ENCODE measurements around the gene PALLD.

Gene PALLD

GRCh38 chr4:168566726-168567125, 69.9 kb downstream of the PALLD start:
- DNase-seq (ENCODE audit: low spot score), result no peak
- in situ Hi-C loops (cut with MboI; ENCODE audit: low sequenced_read_pairs, unreplicated experiment), result no loop called here
- no peak for TF ChIP-seq CTCF (IDR thresholded peaks at IDR 0.05; ENCODE audit: borderline replicate concordance, control extremely low read depth, extremely low read depth, insufficient read depth, missing control alignments)

- no peak for DNase-seq (ENCODE audit: low spot score)
- in situ Hi-C loops (cut with MboI; ENCODE audit: low sequenced_read_pairs, unreplicated experiment), result no loop called here
These were observed 72.4 kb downstream of the PALLD start for GRCh38 chr4:168569066-168569930.

GRCh38 chr4:168569931-168570276, 73.1 kb downstream of the PALLD start:
- in situ Hi-C loops (cut with MboI; ENCODE audit: low sequenced_read_pairs, unreplicated experiment), result no loop called here
- TF ChIP-seq CTCF (IDR thresholded peaks at IDR 0.05; ENCODE audit: borderline replicate concordance, control extremely low read depth, extremely low read depth, insufficient read depth, missing control alignments), result no peak
- no peak for DNase-seq (ENCODE audit: low spot score)

More at GRCh38 chr4:168569066-168569930, 72.4 kb downstream of the PALLD start:
- no peak for TF ChIP-seq CTCF (IDR thresholded peaks at IDR 0.05; ENCODE audit: borderline replicate concordance, control extremely low read depth, extremely low read depth, insufficient read depth, missing control alignments)

- TF ChIP-seq CTCF (IDR thresholded peaks at IDR 0.05; ENCODE audit: borderline replicate concordance, control extremely low read depth, extremely low read depth, insufficient read depth, missing control alignments), result no peak
- in situ Hi-C loops (cut with MboI; ENCODE audit: low sequenced_read_pairs, unreplicated experiment), result no loop called here
These were observed 73.6 kb downstream of the PALLD start for GRCh38 chr4:168570466-168570865.

GRCh38 chr4:168572002-168572401, 75.2 kb downstream of the PALLD start:
- in situ Hi-C loops (cut with MboI; ENCODE audit: low sequenced_read_pairs, unreplicated experiment), result no loop called here
- DNase-seq (ENCODE audit: low spot score), result no peak
- no peak for TF ChIP-seq CTCF (IDR thresholded peaks at IDR 0.05; ENCODE audit: borderline replicate concordance, control extremely low read depth, extremely low read depth, insufficient read depth, missing control alignments)

More at GRCh38 chr4:168570466-168570865, 73.6 kb downstream of the PALLD start:
- no peak for DNase-seq (ENCODE audit: low spot score)

- TF ChIP-seq CTCF (IDR thresholded peaks at IDR 0.05; ENCODE audit: borderline replicate concordance, control extremely low read depth, extremely low read depth, insufficient read depth, missing control alignments), result no peak
These were observed 77.0 kb downstream of the PALLD start for GRCh38 chr4:168573870-168574269.

More at GRCh38 chr4:168573870-168574269, 77.0 kb downstream of the PALLD start:
- in situ Hi-C loops (cut with MboI; ENCODE audit: low sequenced_read_pairs, unreplicated experiment), result no loop called here
- no peak for DNase-seq (ENCODE audit: low spot score)

All from GM13976 (cell line).